Osteoblast (primary cell): ENCODE measurements around the gene EBI3. TPM values are rescaled to one million over a fixed set of nuclear protein-coding genes. Genes with fewer than 3 reads are reported as not detected.

Experiments used
- DNase-seq: peaks from one replicate; pipeline ENCODE4 v3.0.0; 2011; ENCODE audit warnings: low spot score, mixed read lengths; ENCODE audit not compliant: insufficient read length; ENCODE audit errors: missing footprints
- H2AFZ ChIP-seq: 2 replicates; pipeline ENCODE4 v1.6.0; 2011; ENCODE audit warnings: mild to moderate bottlenecking, low read length
- H3K27ac ChIP-seq: 2 replicates; pipeline ENCODE4 v1.5.1; 2011; ENCODE audit warnings: mild to moderate bottlenecking, low read depth, low read length, moderate library complexity
- H3K27me3 ChIP-seq: 2 replicates; pipeline ENCODE4 v1.6.0; 2012; ENCODE audit warnings: mild to moderate bottlenecking, control low read depth, inconsistent platforms, low read length, moderate library complexity; ENCODE audit not compliant: insufficient read depth
- H3K36me3 ChIP-seq: 2 replicates; pipeline ENCODE4 v1.5.1; 2011; ENCODE audit warnings: mild to moderate bottlenecking, low read length, control low read depth, moderate library complexity; ENCODE audit not compliant: insufficient read depth
- H3K4me1 ChIP-seq: 2 replicates; pipeline ENCODE4 v1.5.1; 2011; ENCODE audit warnings: mild to moderate bottlenecking, low read length, control low read depth, moderate library complexity; ENCODE audit not compliant: insufficient read depth
- H3K4me2 ChIP-seq: 2 replicates; pipeline ENCODE4 v1.6.0; 2011; ENCODE audit warnings: mild to moderate bottlenecking, low read length; ENCODE audit not compliant: insufficient read depth
- H3K4me3 ChIP-seq: fragments of 200-600 bp; sonication (generic); 3 replicates; pipeline ENCODE4 v1.5.1; 2012; ENCODE audit warnings: mild to moderate bottlenecking, low read length, inconsistent platforms; ENCODE audit not compliant: insufficient read depth
- H3K79me2 ChIP-seq: 2 replicates; pipeline ENCODE4 v1.6.0; 2012; ENCODE audit warnings: mild to moderate bottlenecking, low read length, control low read depth, inconsistent platforms; ENCODE audit not compliant: insufficient read depth
- H3K9me3 ChIP-seq: 2 replicates; pipeline ENCODE4 v1.5.1; 2011; ENCODE audit warnings: low read depth, low read length, control low read depth
- H4K20me1 ChIP-seq: 2 replicates; pipeline ENCODE4 v1.6.0; 2012; ENCODE audit warnings: mild to moderate bottlenecking, low read length, control low read depth; ENCODE audit not compliant: insufficient read depth
- total RNA-seq: library from RNA; depleted of rRNA; stranded (reverse); fragments of >200 nt; gene quantifications from 2 replicates; pipeline ENCODE4 v1.2.3, GENCODE V29; 2012
- TF ChIP-seq, protein P1 (sequence below): IDR thresholded peaks from 2 replicates; pipeline ENCODE4 v1.5.1; 2011; ENCODE audit warnings: mild to moderate bottlenecking, low read depth, low read length, moderate library complexity; ENCODE audit errors: extremely low read depth

EBI3 gene
- not detected in 2 replicates for total RNA-seq

DNA sequence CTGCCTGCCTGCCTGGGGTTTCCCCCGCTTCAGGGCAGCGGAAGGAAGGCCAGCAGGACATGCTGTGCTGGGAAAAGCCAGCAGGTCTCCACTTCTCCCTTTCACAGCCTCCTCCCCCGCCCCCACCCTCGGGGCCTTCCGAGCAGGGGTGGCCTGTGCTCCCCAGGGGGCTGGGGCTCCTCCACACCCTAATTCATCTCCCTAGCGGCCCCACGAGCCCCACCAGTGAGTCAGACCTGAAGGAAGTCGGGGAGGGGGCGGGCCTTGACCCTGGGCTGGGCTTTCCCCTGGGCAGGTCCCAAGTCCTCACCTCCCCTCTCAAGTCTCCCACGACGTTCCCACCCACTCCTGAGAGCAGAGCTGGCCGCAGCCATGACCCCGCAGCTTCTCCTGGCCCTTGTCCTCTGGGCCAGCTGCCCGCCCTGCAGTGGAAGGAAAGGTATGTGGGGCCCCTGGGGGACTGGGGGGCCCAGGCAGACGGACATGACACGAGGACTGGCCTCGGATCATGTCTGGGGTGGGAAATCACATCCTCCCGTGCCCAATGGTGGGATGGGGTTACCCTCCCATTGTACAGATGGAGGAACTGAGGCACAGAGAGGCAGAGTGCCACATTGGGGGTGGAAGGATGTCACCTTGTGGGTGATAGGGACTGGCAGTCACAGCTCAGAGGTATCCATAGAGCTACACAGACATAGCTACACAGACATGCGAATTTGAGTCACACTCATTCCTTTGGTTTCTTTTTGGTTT is at the start of gene EBI3:
TSS of gene EBI3 (plus strand) at position 345 of the 753 bp plus-strand sequence. CDS start at position 373, 28 bp downstream.
- Histone ChIP-seq H3K4me3 (no peak within 1 kb of the TSS), H3K9me3 (no peaks in the 10 kb centered on the region)
- peak; percentile 78 for DNase-seq

DNA sequence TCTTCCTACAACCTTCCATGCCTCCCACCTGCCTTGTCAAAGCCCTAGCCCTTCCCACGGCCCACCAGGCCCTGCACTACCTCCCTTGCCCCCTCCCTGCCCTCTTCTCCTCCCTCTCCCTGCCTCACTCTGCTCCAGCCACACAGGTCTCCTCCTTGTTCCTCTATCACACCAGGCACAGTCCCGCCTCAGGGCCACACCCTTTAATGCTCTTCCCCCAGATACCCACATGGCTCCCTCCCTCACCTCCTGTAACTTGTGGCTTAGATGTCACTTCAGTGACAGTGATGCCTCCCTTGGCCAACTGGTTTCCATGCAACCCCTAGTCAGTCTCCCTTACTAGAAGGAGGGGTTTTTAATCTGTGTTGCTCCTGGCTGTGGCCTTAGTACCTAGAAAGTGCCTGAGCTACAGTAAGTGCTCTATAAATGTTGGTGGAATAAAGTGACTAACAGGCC is 48.2 kb upstream of the EBI3 start:
- Histone ChIP-seq H3K9me3 (no peaks in the 10 kb centered on the region), H3K27ac (peak overlapping the region; percentile 28), H3K4me1 (peaks cover 11% of the 10 kb centered on the region), H3K27me3 (no peaks in the 10 kb centered on the region), H3K4me2 (peak overlapping the region; percentile 96), H3K36me3 (peaks cover 6% of the 10 kb centered on the region), H3K4me3 (peak overlapping the region; percentile 45), H3K79me2 (peaks cover 19% of the 10 kb centered on the region), H2AFZ (no peak overlapping the region), H4K20me1 (peaks cover 4% of the 10 kb centered on the region)
- TF ChIP-seq, protein P1, sequence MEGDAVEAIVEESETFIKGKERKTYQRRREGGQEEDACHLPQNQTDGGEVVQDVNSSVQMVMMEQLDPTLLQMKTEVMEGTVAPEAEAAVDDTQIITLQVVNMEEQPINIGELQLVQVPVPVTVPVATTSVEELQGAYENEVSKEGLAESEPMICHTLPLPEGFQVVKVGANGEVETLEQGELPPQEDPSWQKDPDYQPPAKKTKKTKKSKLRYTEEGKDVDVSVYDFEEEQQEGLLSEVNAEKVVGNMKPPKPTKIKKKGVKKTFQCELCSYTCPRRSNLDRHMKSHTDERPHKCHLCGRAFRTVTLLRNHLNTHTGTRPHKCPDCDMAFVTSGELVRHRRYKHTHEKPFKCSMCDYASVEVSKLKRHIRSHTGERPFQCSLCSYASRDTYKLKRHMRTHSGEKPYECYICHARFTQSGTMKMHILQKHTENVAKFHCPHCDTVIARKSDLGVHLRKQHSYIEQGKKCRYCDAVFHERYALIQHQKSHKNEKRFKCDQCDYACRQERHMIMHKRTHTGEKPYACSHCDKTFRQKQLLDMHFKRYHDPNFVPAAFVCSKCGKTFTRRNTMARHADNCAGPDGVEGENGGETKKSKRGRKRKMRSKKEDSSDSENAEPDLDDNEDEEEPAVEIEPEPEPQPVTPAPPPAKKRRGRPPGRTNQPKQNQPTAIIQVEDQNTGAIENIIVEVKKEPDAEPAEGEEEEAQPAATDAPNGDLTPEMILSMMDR, result no peak
- peak; percentile 55 for DNase-seq

More for the DNA sequence above, at the start of gene EBI3:
- H3K36me3 ChIP-seq, result no peaks in the 10 kb centered on the region
- peaks cover 20% of the 10 kb centered on the region for H3K27me3 ChIP-seq
- H3K4me1 ChIP-seq, result peaks cover 12% of the 10 kb centered on the region
- TF ChIP-seq, protein P1, result no peak
- H3K79me2 ChIP-seq, result no peaks in the 10 kb centered on the region
- peak within 1 kb of the TSS; percentile 57 for H3K4me2 ChIP-seq
- H3K27ac ChIP-seq, result no peak within 1 kb of the TSS
- no peaks in the 10 kb centered on the region for H4K20me1 ChIP-seq
- H2AFZ ChIP-seq, result no peak within 1 kb of the TSS

DNA sequence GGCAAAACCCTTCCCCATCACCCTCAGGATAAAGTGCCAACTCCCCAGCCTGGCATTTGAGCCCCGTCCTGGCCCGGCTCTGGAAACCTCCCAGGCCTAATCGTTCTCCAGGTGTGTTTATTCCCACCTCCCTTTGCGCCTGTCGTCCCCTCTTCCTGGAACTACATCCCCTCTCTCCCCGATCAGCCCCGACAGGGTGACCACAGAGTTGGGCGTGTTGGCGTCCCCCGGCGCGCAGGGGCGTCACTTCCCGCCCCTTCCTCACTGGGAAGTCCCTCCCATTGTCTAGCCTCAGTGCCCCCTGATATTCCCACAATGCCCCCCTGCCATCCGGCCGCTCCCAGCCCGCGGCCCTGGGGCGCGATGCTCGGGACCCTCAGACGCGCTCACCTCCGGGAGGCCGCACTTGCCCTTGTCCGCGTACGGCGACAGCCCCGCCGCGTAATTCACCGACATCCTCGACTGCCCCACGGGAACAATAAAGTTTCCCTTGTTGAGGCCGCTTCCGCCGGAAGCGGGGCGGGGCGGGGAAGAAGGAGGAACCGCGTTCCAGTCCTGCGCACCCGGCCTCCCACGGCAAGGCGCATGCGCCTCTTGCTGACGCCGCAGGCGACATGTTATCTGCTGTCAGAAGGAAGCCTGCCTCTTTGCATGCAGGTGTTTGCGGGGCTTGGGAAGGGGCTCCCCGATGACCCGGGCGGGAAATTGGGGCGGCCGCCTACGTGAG is 47.1 kb upstream of the EBI3 start, which contains the start of the genes ANKRD24 and SIRT6:
TSS of gene ANKRD24 (plus strand) at position 606 of the 727 bp plus-strand sequence. CDS start 3,737 bp downstream, outside the sequence.
TSS of gene SIRT6 (minus strand) at position 480 of the 727 bp plus-strand sequence. CDS start at position 456, 24 bp downstream.
- peak within 1 kb of the TSS; percentile 92 for H2AFZ ChIP-seq
- H3K4me3 ChIP-seq, result peak within 1 kb of the TSS; percentile 96
- H4K20me1 ChIP-seq, result peaks cover 4% of the 10 kb centered on the region
- TF ChIP-seq, protein P1, result no peak
- H3K36me3 ChIP-seq, result peaks cover 6% of the 10 kb centered on the region
- peak within 1 kb of the TSS; percentile 96 for H3K4me2 ChIP-seq
- no peaks in the 10 kb centered on the region for H3K27me3 ChIP-seq
- DNase-seq, result peak; percentile 100
- no peaks in the 10 kb centered on the region for H3K9me3 ChIP-seq
- H3K27ac ChIP-seq, result peak within 1 kb of the TSS; percentile 76
- peaks cover 11% of the 10 kb centered on the region for H3K4me1 ChIP-seq
- peaks cover 19% of the 10 kb centered on the region for H3K79me2 ChIP-seq
